ENCODE results near the gene POMT2. TPM values are rescaled to one million over a fixed set of nuclear protein-coding genes. Genes with fewer than 3 reads are reported as not detected.

POMT2 gene
- total RNA-seq, 4 donors from 2014 or later, result 19.1 to 36.4 (median 25.7) TPM

DNA sequence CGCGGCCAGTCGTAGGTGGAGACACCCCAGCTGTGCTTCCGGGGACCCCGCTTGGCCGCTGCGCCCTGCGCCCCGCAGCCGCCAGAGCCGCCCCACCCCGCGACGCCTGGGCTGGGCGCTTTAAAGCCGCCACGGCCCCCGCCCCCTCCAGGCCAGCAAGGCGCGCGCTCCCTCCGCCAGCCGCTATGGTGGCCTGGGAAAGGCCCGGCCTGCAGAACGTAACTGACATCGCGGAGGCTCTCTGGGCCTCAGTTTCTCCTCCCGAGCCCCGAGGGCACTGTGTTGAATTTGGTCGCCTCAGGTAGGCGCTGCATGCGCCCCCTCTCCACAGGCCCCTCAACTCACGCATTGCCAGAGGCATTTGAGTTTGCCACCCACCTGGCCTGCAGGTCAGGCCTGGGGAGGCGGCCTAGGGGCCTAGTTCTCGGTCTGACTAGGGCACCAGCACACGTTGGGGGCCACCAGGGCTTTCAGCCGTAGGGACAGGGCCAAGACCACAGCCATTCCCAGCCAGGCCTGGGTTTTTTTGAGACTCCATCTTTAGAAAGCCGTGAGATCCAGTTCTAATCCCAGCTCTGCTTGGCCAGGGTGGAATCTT, 49.5 kb downstream of the POMT2 start, which contains the start of gene NGB:
TSS of gene NGB (minus strand) at position 94 of the 598 bp plus-strand sequence. CDS start 269 bp downstream, outside the sequence.
- no peak for TF ChIP-seq POLR2A (IDR thresholded peaks at IDR 0.05)
- TF ChIP-seq, protein P1, sequence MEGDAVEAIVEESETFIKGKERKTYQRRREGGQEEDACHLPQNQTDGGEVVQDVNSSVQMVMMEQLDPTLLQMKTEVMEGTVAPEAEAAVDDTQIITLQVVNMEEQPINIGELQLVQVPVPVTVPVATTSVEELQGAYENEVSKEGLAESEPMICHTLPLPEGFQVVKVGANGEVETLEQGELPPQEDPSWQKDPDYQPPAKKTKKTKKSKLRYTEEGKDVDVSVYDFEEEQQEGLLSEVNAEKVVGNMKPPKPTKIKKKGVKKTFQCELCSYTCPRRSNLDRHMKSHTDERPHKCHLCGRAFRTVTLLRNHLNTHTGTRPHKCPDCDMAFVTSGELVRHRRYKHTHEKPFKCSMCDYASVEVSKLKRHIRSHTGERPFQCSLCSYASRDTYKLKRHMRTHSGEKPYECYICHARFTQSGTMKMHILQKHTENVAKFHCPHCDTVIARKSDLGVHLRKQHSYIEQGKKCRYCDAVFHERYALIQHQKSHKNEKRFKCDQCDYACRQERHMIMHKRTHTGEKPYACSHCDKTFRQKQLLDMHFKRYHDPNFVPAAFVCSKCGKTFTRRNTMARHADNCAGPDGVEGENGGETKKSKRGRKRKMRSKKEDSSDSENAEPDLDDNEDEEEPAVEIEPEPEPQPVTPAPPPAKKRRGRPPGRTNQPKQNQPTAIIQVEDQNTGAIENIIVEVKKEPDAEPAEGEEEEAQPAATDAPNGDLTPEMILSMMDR (IDR thresholded peaks at IDR 0.05), result no peak
- intact Hi-C loops (cut with DNase I), result no loop called here
- Histone ChIP-seq H3K27me3 (no peaks in the 10 kb centered on the region), H3K36me3 (no peaks in the 10 kb centered on the region), H3K4me3 (replicated peaks in 1 of 3) (no peak within 1 kb of the TSS), H3K4me1 (no peaks in the 10 kb centered on the region), H3K27ac (no peak within 1 kb of the TSS), H3K9me3 (no peaks in the 10 kb centered on the region)
- WGBS, 2 donors, result 9 to 25% methylated on average over 17 to 18 of the region's 38 CpGs
- DNase-seq, result no peak

DNA sequence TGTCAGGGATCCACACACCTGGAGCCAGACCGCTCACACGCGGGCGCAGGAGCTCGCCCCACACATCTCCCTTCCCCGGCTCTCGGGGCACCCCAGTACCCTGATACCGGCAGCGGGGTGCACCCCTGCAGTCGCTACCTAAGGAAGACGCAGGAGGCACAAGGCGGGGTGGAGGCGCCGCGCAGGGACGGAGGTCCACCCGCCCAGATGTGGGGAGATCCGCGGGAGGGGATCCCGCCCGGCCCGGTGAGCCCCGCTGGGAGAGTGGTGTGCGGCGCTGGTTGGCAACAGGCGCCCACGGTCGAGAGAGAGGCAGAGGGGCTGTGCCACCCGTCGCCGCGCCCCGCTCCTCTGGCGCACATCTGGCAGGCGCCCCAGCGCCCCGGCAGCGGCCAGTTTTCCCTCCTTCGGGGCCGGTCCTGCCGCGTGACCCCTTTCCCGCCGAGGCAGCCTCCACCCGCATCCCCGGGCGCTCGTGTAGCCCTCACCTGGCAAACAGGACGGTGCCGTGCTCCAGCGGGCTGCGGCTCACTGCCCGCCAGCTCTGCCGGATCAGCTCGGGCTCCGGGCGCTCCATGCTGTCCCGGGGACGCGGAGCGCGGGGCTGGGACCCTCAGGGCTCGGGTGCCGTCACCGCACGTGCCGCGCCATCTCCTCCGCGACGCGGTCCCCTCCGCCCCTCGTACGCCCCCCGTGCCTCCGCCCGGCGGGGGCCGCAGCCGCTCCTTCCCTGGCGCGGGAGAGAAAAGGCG, 50.1 kb downstream of the POMT2 start:
- intact Hi-C loops (cut with DNase I), result no loop called here
- Histone ChIP-seq H3K4me3 (replicated peaks in 1 of 3) (no peak overlapping the region), H3K36me3 (no peaks in the 10 kb centered on the region), H3K9me3 (no peaks in the 10 kb centered on the region), H3K4me1 (no peaks in the 10 kb centered on the region), H3K27ac (no peak overlapping the region), H3K27me3 (no peaks in the 10 kb centered on the region)
- TF ChIP-seq POLR2A (IDR thresholded peaks at IDR 0.05), result no peak
- TF ChIP-seq, protein P1 (IDR thresholded peaks at IDR 0.05), result no peak
- 0 to 9% methylated on average over 5 to 20 of the region's 84 CpGs for WGBS, 2 donors
- no peak for DNase-seq

DNA sequence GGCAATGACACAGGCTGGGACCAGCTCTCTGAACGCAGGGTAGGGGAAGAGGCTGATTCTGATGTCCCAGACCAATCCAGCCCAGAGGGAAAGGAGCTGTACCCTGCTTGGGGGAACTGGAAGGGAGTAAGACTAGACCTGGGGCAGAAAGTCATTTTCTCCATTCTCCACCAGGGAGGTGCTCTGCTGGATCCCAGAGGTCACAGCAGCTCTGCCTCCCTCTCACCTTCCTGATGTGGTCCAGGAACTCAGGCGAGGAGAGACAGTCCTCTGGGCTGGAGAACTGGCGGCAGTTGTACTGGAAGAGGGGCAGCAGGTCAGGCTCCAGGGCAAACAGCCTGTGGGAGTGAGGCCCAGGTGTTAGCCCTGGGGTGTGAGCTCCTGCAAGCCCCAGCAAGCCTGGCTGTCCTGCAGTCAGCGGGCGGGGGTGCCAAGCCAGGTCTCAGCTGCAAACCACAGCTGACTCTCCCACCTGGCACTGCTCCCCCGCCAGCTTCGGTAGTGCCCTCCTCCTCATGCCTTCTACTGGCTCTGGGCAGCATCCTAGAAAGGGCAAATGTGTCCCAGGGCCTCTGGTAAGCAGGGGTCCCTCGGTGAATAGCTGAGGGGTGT, 51.6 kb downstream of the POMT2 start:
- Histone ChIP-seq H3K9me3 (no peaks in the 10 kb centered on the region), H3K27ac (no peak overlapping the region), H3K36me3 (no peaks in the 10 kb centered on the region), H3K27me3 (no peaks in the 10 kb centered on the region), H3K4me3 (replicated peaks in 1 of 3) (no peak overlapping the region), H3K4me1 (no peaks in the 10 kb centered on the region)
- no peak for DNase-seq
- intact Hi-C loops (cut with DNase I), result no loop called here
- WGBS, 2 donors, result 32 to 41% methylated on average over 6 to 8 of the region's 8 CpGs
- TF ChIP-seq, protein P1 (IDR thresholded peaks at IDR 0.05), result no peak
- no peak for TF ChIP-seq POLR2A (IDR thresholded peaks at IDR 0.05)

DNA sequence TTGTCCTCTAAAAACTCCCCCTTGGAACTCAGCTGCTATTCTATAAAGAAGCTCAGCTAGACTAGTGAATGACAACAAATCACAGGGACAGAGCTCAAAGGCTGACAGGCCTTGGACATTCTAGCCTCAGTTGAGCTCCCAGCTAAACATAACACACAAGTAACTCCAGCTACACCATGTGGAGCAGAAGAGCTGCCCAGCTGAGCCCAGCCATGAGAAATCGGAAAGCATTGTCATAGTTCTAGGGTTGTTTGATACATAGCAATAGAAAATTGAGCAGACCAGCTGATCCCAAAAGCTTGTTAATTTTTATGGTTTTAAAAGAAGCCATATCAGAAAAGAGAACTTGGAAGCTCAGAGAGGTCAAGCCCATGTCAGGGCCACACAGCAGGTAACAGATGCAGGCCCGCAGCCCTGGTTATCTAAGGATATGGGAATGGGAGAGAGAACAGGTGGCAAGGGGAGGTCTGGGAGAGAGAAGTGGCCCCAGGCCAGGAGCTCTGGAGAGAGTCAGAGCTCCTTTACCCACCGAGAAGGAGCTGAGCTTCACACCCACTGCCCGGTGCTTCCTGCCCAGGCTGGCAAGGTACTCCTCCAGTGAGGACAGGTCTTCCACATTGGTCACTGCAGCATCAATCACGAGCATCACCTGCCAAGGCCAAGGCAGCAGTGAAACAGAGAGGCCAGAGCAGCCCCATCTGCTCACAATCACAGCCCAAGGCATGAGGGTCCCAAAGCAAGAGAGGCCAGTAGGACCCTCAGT, 52.6 kb downstream of the POMT2 start:
- no peaks in the 10 kb centered on the region for H3K36me3 ChIP-seq
- no peaks in the 10 kb centered on the region for H3K9me3 ChIP-seq
- no peak overlapping the region for H3K4me3 ChIP-seq (replicated peaks in 1 of 3)
- H3K4me1 ChIP-seq, result no peaks in the 10 kb centered on the region
- DNase-seq, result no peak
- intact Hi-C loops (cut with DNase I), result no loop called here
- no peak overlapping the region for H3K27ac ChIP-seq
- H3K27me3 ChIP-seq, result no peaks in the 10 kb centered on the region
- 93 to 94% methylated on average over 5 of the region's 5 CpGs for WGBS, 2 donors
- TF ChIP-seq POLR2A (IDR thresholded peaks at IDR 0.05), result no peak
- TF ChIP-seq, protein P1 (IDR thresholded peaks at IDR 0.05), result no peak
